HG02763 (cell line): ENCODE data around the gene PRKRIP1.
"Not testable (repeated sequence)": the region's sequence is repeated elsewhere in the genome, so short reads cannot be mapped to it uniquely, and the experiment has no call there.

Source experiments
- ATAC-seq: cut with Tn5 transposase; IDR thresholded peaks from one replicate; pipeline ENCODE4 v1.9.1; 2021; ENCODE audit warnings: mild to moderate bottlenecking, moderate library complexity; ENCODE audit not compliant: unreplicated experiment

Gene PRKRIP1

DNA sequence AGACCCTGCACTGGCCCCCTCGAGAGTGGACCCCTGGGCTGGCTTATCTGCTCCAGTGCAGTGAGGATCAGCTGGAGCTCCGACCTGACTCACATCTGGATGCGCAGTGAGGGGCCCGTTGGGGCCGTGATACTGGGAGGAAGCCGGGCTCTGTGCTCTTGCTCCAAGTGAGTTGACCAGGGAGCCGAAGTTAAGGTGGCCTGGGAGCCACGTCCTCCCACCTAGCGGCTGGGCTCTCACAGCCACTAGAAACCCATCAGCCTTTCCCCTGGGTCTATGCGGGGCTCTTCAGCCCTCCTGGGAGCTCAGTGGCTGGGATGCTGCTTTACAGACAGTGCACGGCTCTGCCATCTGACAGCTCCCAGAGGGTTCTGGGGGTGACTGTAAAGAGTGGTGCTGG lies 59.4 kb downstream of the PRKRIP1 start:
- no peak for ATAC-seq

DNA sequence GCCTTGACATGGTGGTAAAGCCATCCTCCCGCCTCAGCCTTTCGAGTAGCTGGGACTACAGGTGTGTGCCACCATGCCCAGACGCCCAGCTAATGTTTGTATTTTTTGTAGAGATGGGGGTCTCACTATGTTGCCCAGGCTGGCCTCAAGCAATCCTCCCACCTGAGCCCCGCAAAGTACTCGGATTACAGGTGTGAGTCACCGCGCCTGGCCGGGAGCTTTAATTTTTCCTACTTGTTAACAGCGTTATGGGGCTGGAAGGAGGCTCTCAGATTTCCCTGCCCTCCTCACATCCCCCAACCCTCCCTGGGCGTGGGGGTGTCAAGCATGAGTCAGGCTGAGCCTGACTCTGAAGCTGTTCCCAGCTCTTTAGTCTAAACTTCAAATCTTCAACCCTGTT lies 60.2 kb downstream of the PRKRIP1 start:
- ATAC-seq = no peak

DNA sequence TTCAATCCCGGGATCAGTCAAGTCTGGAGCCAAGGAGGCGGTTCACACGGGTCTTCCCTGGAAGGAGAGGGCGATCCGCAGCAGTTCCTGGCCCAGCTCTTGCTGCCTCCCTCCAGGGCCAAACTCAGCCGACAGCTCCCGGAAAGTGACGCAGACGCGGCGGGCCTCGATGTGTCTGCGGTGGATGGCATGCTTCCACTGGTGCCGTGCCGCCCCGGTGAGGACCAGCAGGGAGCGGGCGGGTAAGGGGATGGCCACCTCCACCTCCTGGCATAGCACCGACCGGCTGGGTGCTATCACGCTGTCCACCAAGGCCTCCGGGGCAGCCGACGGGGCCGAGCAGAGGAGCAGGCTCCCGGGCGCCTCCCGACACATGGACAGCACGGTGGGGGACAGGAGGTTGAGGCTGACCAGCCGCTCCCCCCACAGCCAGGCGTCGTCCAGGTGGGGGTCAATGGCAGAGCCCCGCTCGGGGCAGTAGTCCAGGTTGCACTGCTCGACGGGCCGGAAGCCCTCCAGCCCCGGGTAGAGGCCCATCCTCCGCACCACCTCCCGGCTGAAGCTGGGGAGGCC lies 61.3 kb downstream of the PRKRIP1 start:
- ATAC-seq = no peak

DNA sequence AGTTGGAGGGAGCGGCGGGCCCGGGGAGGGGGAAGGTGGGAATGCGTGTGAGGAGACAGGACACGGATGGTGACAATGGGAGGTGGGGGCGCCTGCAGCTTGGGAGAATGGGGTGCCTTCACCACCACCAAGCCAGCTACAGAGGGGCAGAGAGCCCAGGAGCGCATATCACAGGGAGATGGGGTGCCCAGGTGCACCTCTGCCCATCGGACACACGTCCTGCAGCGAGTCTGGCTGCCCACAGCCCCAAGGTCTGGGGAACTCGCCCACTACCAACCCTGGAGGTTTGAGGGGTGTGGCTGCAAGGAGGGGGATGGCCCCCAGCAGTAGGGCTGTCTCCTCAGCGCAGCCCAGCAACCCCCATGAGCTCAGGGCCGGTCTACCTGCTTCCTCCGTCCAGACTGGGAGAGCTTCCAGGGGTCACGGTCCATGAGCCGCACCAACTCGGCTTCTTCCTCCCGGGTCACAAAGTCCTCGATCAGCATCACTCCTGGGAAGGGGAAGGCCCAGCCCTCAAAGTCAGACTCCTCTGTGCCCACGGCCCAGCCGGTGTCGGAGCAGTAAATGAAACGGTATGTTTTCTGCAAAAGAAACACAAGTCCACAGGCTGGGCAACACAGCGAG lies 63.2 kb downstream of the PRKRIP1 start:
- ATAC-seq = no peak

- ATAC-seq = no peak
Observed at GRCh38 chr7:102460467-102460866, 64.3 kb downstream of the PRKRIP1 start.

DNA sequence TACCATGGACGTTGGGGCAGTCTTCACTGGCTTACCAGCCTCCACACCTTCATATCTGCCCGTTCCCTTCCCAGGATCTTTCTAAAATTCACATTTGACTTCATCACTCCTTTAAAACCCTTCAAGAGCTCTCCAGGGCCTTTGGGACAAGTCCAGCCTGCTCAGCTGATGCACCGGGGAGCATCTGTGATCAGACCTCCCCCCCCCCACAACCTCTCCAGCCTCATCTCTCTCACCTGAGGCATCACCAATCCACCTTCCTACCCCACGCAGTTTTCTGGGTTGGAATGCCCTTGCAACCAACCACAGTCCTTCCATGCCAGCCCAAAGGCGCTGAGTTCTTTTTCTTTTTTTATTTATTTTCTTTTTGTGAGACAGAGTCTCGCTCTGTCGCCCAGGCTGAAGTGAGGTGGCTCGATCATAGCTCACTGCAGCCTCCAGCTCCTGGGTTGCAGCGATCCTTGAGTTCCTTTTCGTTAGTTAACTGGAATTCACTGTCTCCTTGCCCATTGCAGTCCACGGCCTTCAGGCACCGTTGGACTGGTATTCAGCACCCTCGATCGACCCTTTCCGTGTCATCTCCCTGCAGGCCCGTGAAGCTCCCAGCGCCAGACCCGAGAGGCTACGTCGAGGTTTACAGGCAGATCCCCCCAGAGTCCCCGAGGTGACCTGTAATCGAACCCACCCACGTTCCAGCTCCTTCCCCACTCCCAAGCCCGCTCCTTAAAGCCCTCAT lies 67.8 kb downstream of the PRKRIP1 start:
- ATAC-seq = no peak

GRCh38 chr7:102464577-102465280 lies 68.6 kb downstream of the PRKRIP1 start, which contains the start of the genes ALKBH4 and LRWD1:
Gene ALKBH4 (minus strand): TSS chr7:102464863. CDS start chr7:102464836, 27 bp downstream.
Gene LRWD1 (plus strand): TSS chr7:102464984. CDS start chr7:102465081, 97 bp downstream.
- peak; percentile 92 for ATAC-seq

DNA sequence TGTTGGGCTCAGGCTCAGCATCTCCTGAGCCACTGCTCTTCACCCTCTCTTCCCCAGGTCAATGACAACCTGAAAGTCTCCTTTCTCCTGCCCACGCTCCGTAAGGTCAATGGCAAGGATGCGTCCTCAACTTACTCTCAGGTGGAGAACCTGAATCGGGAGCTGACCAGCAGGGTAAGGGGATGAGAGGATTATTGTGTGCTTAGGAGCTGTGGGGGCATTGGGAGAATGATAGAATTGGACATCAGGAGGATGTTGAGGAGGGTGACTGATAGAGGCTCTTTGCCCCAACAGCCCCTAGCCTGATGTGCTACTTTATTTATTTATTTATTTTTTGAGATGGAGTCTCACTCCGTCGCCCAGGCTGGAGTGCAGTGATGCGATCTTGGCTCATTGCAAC lies 69.9 kb downstream of the PRKRIP1 start:
- ATAC-seq = no peak

DNA sequence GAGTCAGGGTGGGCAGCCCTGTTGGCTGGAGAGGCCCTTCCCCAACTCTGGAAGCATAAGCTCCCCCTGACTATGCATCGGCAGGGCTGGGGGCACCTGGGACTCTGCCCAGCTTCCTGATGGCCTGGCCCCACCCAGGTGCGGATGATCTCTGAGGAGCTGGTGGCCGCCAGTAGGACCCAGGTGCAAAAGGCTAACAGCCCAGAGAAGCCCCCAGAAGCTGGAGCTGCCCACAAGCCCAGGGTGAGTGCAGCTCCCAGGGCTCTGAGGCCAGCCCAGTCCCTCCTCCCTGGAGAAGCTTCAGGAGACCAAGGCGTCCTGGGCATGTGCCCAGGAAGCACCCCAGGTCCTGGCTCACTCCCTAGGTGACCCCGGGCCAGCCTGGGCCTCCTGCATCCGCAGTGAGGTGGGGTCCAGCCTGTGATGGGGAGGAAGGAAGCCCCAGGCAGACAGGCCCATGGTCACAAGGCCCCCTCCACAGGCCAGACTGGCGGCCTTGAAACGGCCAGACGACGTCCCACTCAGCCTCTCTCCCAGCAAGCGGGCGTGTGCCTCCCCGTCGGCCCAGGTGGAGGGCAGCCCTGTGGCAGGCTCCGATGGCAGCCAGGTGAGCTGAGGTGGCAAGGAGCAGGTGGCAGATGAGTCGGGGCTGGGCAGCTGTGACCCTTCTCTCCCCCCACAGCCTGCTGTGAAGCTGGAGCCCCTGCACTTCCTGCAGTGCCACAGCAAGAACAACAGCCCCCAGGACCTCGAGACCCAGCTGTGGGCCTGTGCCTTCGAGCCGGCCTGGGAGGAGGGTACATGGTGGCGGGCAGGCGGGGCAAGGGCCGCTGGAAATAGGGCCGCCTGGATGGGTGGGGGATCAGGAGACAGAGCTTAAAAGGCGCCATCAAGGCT lies 71.7 kb downstream of the PRKRIP1 start:
- no peak for ATAC-seq

DNA sequence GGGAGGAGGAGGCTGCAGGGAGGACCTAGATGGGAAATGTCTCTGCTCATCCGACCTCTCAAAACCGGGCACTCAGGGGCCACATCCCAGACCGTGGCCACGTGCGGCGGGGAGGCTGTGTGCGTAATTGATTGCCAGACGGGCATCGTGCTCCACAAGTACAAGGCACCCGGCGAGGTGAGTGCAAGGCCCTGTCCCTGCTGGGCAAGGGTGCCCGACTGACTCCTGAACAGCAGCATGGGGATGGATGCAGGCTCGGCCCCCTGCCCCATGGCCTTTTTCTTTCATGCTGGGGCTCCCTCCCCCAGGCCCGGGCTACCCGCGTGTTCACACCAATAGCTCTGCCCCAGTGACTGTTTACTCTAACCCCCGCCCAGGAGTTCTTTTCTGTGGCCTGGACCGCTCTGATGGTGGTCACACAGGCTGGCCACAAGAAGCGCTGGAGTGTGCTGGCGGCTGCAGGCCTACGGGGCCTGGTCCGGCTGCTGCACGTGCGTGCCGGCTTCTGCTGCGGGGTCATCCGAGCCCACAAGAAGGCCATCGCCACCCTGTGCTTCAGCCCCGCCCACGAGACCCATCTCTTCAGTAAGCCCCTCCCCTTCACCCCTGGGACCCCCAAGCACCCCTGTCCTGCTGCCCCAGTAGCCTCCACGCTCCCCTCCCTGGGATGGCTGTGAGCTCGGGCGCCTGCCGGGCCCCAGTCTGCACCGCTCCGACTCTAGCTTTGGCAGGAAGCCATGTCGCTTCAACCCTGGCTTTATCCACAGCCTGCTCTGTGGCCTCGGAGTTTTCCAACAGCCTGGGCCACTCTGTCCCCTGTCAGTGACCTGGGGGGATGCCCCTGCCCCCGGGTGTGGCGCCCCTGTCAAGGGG lies 72.6 kb downstream of the PRKRIP1 start:
- ATAC-seq = no peak

DNA sequence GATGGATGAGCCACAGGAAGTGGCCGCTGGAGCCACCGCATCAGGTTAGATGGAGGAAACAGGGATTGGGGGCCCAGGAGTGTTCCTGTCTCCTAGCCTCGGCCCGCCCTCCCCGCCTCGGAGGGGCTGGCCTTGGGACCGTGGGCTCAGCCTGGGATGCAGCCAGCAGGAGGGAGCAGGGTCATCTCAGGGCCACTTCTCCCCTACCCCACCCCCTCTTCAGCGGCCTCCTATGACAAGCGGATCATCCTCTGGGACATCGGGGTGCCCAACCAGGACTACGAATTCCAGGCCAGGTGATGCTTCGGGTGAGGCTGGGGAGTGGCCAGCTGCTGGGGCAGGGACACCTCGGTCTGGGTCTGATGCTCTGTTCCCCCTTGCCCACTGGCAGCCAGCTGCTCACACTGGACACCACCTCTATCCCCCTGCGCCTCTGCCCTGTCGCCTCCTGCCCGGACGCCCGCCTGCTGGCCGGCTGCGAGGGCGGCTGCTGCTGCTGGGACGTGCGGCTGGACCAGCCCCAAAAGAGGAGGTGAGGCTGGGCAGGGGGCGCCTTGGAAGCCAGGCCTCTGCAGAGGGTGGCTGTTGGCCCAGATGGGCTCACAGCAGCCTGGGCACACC lies 73.3 kb downstream of the PRKRIP1 start:
- ATAC-seq = no peak

- no peak for ATAC-seq
Observed at GRCh38 chr7:102469972-102470825, 74.0 kb downstream of the PRKRIP1 start.

DNA sequence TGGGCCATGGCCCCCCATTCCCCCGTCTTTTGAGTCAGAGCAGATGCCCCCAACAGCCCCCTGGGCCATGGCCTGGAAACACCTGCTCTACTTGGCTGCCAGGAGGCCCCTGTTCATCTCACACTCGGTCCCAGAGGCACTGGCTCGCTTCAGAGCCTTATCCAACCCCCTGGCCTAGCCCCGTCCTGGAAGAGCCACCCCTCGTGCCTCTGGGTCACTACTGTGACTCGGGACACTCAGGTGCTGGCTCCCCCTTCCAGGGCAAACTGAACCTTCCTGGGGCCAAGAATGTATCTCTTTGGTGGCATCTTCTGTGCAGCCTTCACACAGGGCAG lies 75.6 kb downstream of the PRKRIP1 start:
- no peak for ATAC-seq

DNA sequence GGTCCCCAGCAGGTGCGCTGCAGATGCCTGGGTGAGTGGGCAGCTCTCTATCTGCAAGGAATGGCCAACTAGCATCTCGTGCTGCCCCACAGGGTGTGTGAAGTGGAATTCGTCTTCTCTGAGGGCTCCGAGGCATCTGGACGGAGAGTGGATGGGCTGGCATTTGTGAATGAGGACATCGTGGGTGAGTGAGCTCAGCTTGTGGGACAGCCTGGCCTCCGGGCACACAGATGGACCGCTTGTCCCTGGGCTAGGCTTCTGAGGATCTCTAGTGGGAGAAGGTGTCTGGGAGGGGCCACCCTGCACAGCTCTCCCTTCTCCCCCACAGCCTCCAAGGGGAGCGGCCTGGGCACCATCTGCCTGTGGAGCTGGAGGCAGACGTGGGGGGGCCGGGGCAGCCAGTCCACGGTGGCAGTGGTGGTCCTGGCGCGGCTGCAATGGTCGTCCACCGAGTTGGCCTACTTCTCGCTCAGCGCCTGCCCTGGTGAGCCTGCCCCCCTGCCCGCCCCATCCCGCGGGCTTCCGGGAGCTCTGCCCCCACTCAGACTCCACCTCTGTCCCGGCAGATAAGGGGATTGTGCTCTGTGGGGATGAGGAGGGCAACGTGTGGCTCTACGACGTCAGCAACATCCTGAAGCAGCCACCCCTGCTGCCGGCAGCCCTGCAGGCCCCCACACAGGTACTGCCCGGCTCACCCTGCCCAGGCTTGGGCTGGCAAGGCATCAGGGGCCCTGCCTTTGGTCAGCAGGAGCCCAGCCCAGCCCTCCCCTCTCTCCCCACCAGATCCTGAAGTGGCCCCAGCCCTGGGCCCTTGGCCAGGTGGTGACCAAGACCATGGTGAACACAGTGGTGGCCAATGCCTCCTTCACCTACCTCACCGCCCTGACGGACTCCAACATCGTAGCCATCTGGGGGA lies 76.2 kb downstream of the PRKRIP1 start:
- no peak for ATAC-seq

DNA sequence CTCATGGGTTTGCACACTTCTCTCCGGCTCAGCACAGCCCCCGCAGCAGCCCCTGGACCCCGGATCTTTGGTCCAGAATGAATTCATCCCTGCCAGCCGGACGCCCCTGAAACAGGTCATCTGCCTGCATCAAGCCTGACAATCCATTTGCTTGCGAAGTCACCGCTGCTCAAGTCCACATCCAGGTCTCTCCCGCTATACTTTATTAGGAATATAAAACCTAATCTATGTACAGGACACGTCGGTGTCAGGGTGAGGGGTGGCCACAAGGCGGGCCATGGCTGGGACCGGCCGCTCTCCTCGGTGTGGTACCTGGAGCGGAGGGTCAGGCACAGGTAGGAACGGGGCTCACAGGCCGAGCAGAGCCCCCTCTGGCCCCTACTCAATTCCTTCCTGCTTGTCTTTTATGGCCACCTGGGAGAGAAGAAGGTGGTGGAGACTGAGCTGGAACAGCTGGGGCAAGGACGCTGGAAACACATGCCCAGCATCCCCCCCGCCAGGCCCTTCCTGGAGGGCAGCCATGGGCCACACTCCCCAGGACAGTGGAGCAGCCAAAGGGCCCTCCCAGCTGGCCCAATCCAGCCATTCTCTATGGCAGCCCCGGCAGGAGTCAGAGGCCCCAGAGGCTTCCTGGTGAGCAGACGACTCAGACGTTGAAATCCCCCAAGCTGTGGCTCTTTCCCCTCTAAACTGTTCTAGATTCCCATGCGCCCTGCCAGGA lies 77.3 kb downstream of the PRKRIP1 start:
- ATAC-seq = no peak

- ATAC-seq = not testable (repeated sequence)
Observed at GRCh38 chr7:102474116-102474515, 78.0 kb downstream of the PRKRIP1 start.
